Amygdala (tissue), 56 donors: ENCODE data around the gene CLEC12A.

Experiments
- DNase-seq, 56 donors: peaks; one replicate each; lab custom pipeline; 2025; lab: John Stamatoyannopoulos, UW

CLEC12A gene

GRCh38 chr12:10031321-10031720, 60.1 kb downstream of the CLEC12A start:
- DNase-seq, result no peak

GRCh38 chr12:10031771-10032175, 60.6 kb downstream of the CLEC12A start:
- DNase-seq, result no peak

- no peak for DNase-seq
These were observed 62.8 kb downstream of the CLEC12A start for GRCh38 chr12:10033783-10034545.
